Effector memory CD8-positive, alpha-beta T cell (primary cell): ENCODE measurements around the gene MEOX1.
A peak's percentile ranks its signal among the peaks of the same experiment; 100 is the strongest.

Source experiments
- ATAC-seq: fragments of 150-1000 bp; cut with Tn5 transposase; replicated peaks from 2 replicates; pipeline ENCODE4 v1.10.0; 2021; ENCODE audit warnings: mild to moderate bottlenecking, moderate library complexity
- DNase-seq, 3 experiments: peaks; one replicate each; pipeline ENCODE4 v3.0.0; 2021
- H3K27ac Mint-ChIP-seq, 2 donors: one replicate each; pipeline ENCODE4 v1.8.0; 2022; ENCODE audit warnings: mild to moderate bottlenecking in 2 of 2, mixed read lengths in 2 of 2, moderate library complexity in 2 of 2
- H3K27me3 Mint-ChIP-seq, 2 donors: one replicate each; pipeline ENCODE4 v1.8.0; 2022; ENCODE audit warnings: mixed read lengths in 2 of 2
- H3K36me3 Mint-ChIP-seq: one replicate; pipeline ENCODE4 v1.8.0; 2022; ENCODE audit warnings: mild to moderate bottlenecking, moderate library complexity, mixed read lengths; ENCODE audit not compliant: insufficient read depth
- H3K4me1 Mint-ChIP-seq, 2 donors: one replicate each; pipeline ENCODE4 v1.8.0; 2022; ENCODE audit warnings: low read depth in 2 of 2, mixed read lengths in 2 of 2
- H3K4me3 Mint-ChIP-seq, 2 donors: one replicate each; pipeline ENCODE4 v1.8.0; 2022; ENCODE audit warnings: mild to moderate bottlenecking in 2 of 2, mixed read lengths in 2 of 2, moderate library complexity in 2 of 2
- H3K9me3 Mint-ChIP-seq, 2 donors: one replicate each; pipeline ENCODE4 v1.8.0; 2022; ENCODE audit warnings: mixed read lengths in 2 of 2

MEOX1 gene

GRCh38 chr17:43659823-43660617 lies 1.7 kb downstream of the MEOX1 start:
- H3K4me1 Mint-ChIP-seq = peaks cover 34 to 45% of the 10 kb centered on the region in 2 donors
- no peak overlapping the region for H3K27ac Mint-ChIP-seq
- peaks cover 0 to 7% of the 10 kb centered on the region in 2 donors for H3K27me3 Mint-ChIP-seq

GRCh38 chr17:43658900-43659299 lies 2.8 kb downstream of the MEOX1 start:
- Mint-ChIP-seq H3K27me3 (peaks cover 0 to 7% of the 10 kb centered on the region in 2 donors), H3K9me3 (no peaks in the 10 kb centered on the region), H3K4me1 (peaks cover 34 to 41% of the 10 kb centered on the region in 2 donors), H3K36me3 (peaks cover 6% of the 10 kb centered on the region), H3K27ac (no peak overlapping the region), H3K4me3 (no peak overlapping the region)
- ATAC-seq = no peak
- no peak for DNase-seq

More at GRCh38 chr17:43659823-43660617, 1.7 kb downstream of the MEOX1 start:
- no peak for ATAC-seq
- H3K4me3 Mint-ChIP-seq = peak overlapping the region in 1 of 2 donors; percentile 65
- peaks cover 7% of the 10 kb centered on the region for H3K36me3 Mint-ChIP-seq
- H3K9me3 Mint-ChIP-seq = no peaks in the 10 kb centered on the region
- DNase-seq = no peak

GRCh38 chr17:43655693-43656255 lies 5.9 kb downstream of the MEOX1 start:
- Mint-ChIP-seq H3K27me3 (peaks cover 0 to 12% of the 10 kb centered on the region in 2 donors), H3K4me1 (peaks cover 16 to 19% of the 10 kb centered on the region in 2 donors), H3K4me3 (peak overlapping the region; percentile 56 to 62), H3K9me3 (no peaks in the 10 kb centered on the region), H3K36me3 (peaks cover 3% of the 10 kb centered on the region), H3K27ac (peak overlapping the region; percentile 80 to 89)
- ATAC-seq (peak; percentile 14), DNase-seq (no peak)

- DNase-seq (no peak), ATAC-seq (no peak)
- Mint-ChIP-seq H3K9me3 (no peaks in the 10 kb centered on the region), H3K36me3 (no peaks in the 10 kb centered on the region), H3K27me3 (peaks cover 9 to 34% of the 10 kb centered on the region in 2 donors), H3K4me3 (no peak overlapping the region), H3K4me1 (peaks cover 12 to 15% of the 10 kb centered on the region in 2 donors), H3K27ac (no peak overlapping the region)
Measured at GRCh38 chr17:43652124-43652480, 9.6 kb downstream of the MEOX1 start.

DNA sequence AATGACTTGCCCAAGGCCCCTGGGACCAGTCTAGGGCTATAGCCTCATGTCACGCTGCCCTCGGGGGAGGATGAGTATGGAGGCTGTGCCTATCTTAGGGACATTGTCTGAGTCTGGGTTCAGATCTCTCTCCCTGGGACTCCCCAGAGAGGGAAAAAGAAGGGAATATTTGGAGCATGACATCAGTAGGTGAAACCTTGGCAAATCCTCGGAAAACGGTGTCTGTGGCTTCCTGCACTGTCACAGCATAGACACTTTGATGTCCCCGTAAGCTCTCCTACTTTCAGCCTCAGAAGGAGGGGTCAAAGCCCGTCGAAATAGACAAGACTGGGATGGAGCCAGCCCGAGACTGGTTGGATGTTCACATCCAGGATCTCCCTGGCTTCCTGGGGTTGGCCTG lies 11.3 kb downstream of the MEOX1 start:
- Mint-ChIP-seq H3K27ac (no peak overlapping the region), H3K36me3 (no peaks in the 10 kb centered on the region), H3K27me3 (peaks cover 11 to 45% of the 10 kb centered on the region in 2 donors), H3K4me3 (no peak overlapping the region), H3K9me3 (no peaks in the 10 kb centered on the region), H3K4me1 (peaks cover 0 to under 1% of the 10 kb centered on the region in 2 donors)
- ATAC-seq (no peak), DNase-seq (no peak)

DNA sequence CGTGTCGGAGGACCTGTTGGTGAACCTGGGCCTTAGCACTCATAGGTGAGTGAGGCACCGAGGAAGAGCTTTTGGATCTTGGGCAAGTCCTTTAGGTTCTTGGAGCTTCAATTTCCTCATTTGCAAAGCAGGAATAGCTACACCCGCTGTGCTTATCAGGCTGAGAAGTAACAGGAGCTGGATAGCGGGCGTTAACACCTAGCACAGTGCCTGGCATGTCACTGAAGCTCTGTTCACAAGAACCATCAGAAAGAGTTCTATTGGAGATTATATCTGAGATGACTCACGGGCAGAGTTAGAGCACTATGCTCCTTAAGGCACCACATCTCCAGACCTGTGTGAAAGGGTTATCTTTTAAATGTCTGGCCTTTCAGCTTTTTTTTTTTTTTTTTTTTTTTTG lies 12.8 kb downstream of the MEOX1 start:
- ATAC-seq (no peak), DNase-seq (no peak)
- Mint-ChIP-seq H3K9me3 (no peaks in the 10 kb centered on the region), H3K27me3 (peaks cover 17 to 59% of the 10 kb centered on the region in 2 donors), H3K36me3 (no peaks in the 10 kb centered on the region), H3K4me3 (no peak overlapping the region), H3K4me1 (no peaks in the 10 kb centered on the region), H3K27ac (no peak overlapping the region)

DNA sequence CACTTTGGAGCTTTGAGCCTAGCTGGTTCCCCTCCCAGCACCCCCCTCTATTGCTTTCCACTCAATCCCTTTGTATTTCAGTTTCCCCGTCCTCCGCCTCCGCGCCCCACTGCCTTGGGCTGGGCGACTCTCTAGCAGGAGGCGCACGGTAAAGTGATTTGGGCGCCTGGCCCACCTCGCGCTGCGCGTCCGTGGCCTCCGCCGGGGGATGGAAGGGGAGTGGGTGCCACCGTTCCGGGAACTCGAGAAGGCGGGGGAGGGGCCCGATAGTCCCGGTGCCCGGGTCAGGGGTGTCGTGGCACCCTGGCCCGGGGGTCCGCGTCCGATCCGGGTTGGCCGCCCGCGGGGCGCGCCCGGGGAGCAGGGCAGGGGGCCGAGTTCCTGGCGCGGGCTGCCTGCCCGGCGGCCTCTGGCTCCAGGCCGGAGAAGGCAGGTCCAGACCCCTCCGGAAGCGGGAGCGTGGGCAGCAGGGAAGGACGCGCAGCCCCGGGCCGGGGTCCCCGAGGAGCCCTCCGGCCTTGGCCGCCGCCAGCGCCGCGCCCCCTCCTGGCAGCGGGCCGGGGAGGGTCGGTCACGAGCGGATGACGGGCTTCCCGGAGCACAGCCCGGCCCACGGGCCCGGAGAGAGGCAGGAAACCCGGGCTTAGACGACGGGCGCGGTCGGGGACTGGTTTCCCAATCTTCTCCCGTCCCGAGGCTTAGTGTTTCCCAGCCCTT lies 15.8 kb downstream of the MEOX1 start:
- no peaks in the 10 kb centered on the region for H3K9me3 Mint-ChIP-seq
- no peak overlapping the region for H3K4me3 Mint-ChIP-seq
- no peaks in the 10 kb centered on the region for H3K36me3 Mint-ChIP-seq
- no peaks in the 10 kb centered on the region for H3K4me1 Mint-ChIP-seq
- H3K27me3 Mint-ChIP-seq = peaks cover 17 to 65% of the 10 kb centered on the region in 2 donors
- no peak overlapping the region for H3K27ac Mint-ChIP-seq
- ATAC-seq = no peak
- DNase-seq = no peak

DNA sequence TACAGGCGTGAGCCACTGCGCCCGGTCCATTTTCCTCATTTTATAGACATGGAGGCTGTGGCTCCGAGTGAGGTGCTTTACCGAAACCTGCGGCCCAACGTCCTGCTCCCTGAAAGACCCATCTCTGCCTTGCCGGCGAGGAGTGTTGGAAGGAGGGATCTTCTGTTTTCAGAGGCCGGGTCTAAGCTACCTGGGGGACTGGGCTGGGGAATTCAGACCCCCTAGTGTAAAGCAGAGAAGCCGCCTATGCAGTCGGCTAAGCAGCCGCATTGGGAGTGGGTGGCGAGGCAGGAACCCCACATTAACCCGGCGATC lies 16.3 kb downstream of the MEOX1 start:
- Mint-ChIP-seq H3K27ac (no peak overlapping the region), H3K4me3 (no peak overlapping the region), H3K9me3 (no peaks in the 10 kb centered on the region), H3K36me3 (no peaks in the 10 kb centered on the region), H3K4me1 (no peaks in the 10 kb centered on the region), H3K27me3 (peaks cover 17 to 60% of the 10 kb centered on the region in 2 donors)
- no peak for DNase-seq
- no peak for ATAC-seq

GRCh38 chr17:43644081-43644480 lies 17.6 kb downstream of the MEOX1 start:
- Mint-ChIP-seq H3K4me1 (no peaks in the 10 kb centered on the region), H3K27ac (no peak overlapping the region), H3K9me3 (no peaks in the 10 kb centered on the region), H3K4me3 (no peak overlapping the region), H3K36me3 (no peaks in the 10 kb centered on the region), H3K27me3 (peaks cover 17 to 58% of the 10 kb centered on the region in 2 donors)
- no peak for DNase-seq
- no peak for ATAC-seq

GRCh38 chr17:43641416-43641815 lies 20.3 kb downstream of the MEOX1 start:
- ATAC-seq (no peak), DNase-seq (no peak)
- H3K27me3 Mint-ChIP-seq = peaks cover 6 to 52% of the 10 kb centered on the region in 2 donors
- H3K9me3 Mint-ChIP-seq = no peaks in the 10 kb centered on the region
- no peaks in the 10 kb centered on the region for H3K4me1 Mint-ChIP-seq
- H3K27ac Mint-ChIP-seq = no peak overlapping the region
- H3K36me3 Mint-ChIP-seq = no peaks in the 10 kb centered on the region
- H3K4me3 Mint-ChIP-seq = no peak overlapping the region

DNA sequence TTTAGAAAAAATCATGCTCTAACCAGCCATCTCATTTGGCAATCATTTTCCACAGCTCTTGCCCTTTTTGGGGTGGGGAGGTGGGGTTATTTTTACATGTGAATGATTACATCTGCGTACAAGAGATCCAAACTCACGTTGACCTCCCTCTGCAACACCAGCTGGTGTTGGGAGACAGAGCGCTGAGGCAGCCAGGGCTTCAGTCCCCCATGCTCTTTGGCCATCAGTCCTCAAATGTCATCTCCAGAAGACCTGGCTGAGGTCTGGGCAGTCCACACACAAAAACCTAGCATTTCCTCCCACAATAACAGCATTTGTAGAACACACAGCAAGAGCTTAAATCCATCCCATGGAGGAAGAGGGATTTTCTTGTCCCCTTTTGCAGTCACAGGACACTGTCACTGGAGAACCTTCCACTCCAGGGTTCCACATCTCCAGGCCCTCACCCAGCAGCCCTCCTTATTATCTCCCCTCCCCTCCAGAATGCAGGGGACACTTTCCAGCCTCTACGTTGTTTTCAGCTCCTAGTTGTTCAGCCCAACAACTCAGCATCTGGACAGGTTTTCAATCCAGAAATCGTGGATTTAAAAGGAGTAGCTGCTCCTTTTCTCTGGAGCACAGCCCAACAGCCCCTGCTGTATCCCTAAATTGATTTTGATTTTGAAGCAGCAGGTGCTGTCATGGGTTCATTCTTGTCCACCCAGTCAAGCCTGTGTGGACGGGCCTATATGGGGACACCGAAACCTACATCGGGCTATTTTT lies 21.1 kb downstream of the MEOX1 start:
- Mint-ChIP-seq H3K9me3 (no peaks in the 10 kb centered on the region), H3K27me3 (peaks cover 6 to 49% of the 10 kb centered on the region in 2 donors), H3K4me1 (no peaks in the 10 kb centered on the region), H3K36me3 (no peaks in the 10 kb centered on the region), H3K27ac (no peak overlapping the region), H3K4me3 (no peak overlapping the region)
- ATAC-seq = no peak
- no peak for DNase-seq

GRCh38 chr17:43637563-43638323 lies 24.0 kb downstream of the MEOX1 start:
- no peak overlapping the region for H3K4me3 Mint-ChIP-seq
- H3K36me3 Mint-ChIP-seq = no peaks in the 10 kb centered on the region
- no peaks in the 10 kb centered on the region for H3K4me1 Mint-ChIP-seq
- ATAC-seq = no peak
- peak overlapping the region in 1 of 2 donors; percentile 2 for H3K27ac Mint-ChIP-seq
- H3K27me3 Mint-ChIP-seq = peaks cover 8 to 33% of the 10 kb centered on the region in 2 donors
- H3K9me3 Mint-ChIP-seq = no peaks in the 10 kb centered on the region
- DNase-seq = no peak

GRCh38 chr17:43636426-43636825 lies 25.3 kb downstream of the MEOX1 start:
- Mint-ChIP-seq H3K36me3 (no peaks in the 10 kb centered on the region), H3K27ac (no peak overlapping the region), H3K4me1 (no peaks in the 10 kb centered on the region), H3K27me3 (peaks cover 8 to 40% of the 10 kb centered on the region in 2 donors), H3K4me3 (no peak overlapping the region), H3K9me3 (no peaks in the 10 kb centered on the region)
- ATAC-seq (no peak), DNase-seq (no peak)
